K562 (cell line): Measurements from ENCODE around the gene BAMBI.

ENCODE experiments used
- ARID2 ChIP-seq: fragments of 450-650 bp; IDR thresholded peaks from 2 replicates; pipeline ENCODE4 v1.6.1; 2017; ENCODE audit warnings: antibody characterized with exemption, mild to moderate bottlenecking
- ATF7 ChIP-seq: fragments of 450-650 bp; IDR thresholded peaks from 2 replicates; pipeline ENCODE4 v1.7.1; 2014; ENCODE audit warnings: mild to moderate bottlenecking, moderate library complexity
- EP300 ChIP-seq: IDR thresholded peaks from 2 replicates; pipeline ENCODE4 v1.6.1; 2012; ENCODE audit warnings: low read length, improper control_type of control experiment
- PTTG1 ChIP-seq: fragments of 450-650 bp; IDR thresholded peaks from 2 replicates; pipeline ENCODE4 v1.6.1; 2016; ENCODE audit warnings: low read depth, mild to moderate bottlenecking, missing genetic modification characterization, missing compliant biosample characterization
- SAP30 ChIP-seq: fragments of 200-600 bp; sonication (generic); IDR thresholded peaks from 2 replicates; pipeline ENCODE4 v1.6.1; 2012; ENCODE audit warnings: borderline replicate concordance, low read depth, mild to moderate bottlenecking, moderate library complexity, low read length, control low read depth, inconsistent platforms; ENCODE audit not compliant: insufficient read depth, poor library complexity, severe bottlenecking
- ZNF274 ChIP-seq: IDR thresholded peaks from 2 replicates; pipeline ENCODE4 v1.6.1; 2011; ENCODE audit warnings: low read depth, mild to moderate bottlenecking, low read length, moderate library complexity, borderline replicate concordance
- ZNF766 ChIP-seq: fragments of 200-800 bp; sonication (Bioruptor generic); conservative IDR thresholded peaks from 2 replicates; pipeline ENCODE4 v1.6.1; 2016; ENCODE audit warnings: missing genetic modification characterization, missing compliant biosample characterization
- TF ChIP-seq, protein P1 (sequence below), 2 experiments: fragments of 200-800 bp in 1 of 2; sonication (Bioruptor generic) in 1 of 2; sonication (generic) in 1 of 2; formaldehyde crosslinking in 1 of 2; IDR thresholded peaks in 1 of 2; conservative IDR thresholded peaks in 1 of 2; 2 replicates each; pipeline versions ENCODE4 v1.5.0 to v1.6.1; 2016 to 2020; ENCODE audit warnings: missing compliant biosample characterization in 1 of 2, missing genetic modification characterization in 1 of 2, missing genetic modification reagents in 1 of 2
- TF ChIP-seq, protein P2 (sequence below), 3 experiments: IDR thresholded peaks in 2 of 3; conservative IDR thresholded peaks in 1 of 3; 2 replicates each; pipeline ENCODE4 v1.5.1; 2011 to 2012; ENCODE audit warnings: low read length in 3 of 3, mild to moderate bottlenecking in 3 of 3, control low read depth in 2 of 3, improper control_type of control experiment in 1 of 3, inconsistent platforms in 1 of 3, low read depth in 1 of 3, mixed read lengths in 1 of 3, moderate library complexity in 1 of 3; ENCODE audit not compliant: insufficient read depth in 2 of 3

DNA sequence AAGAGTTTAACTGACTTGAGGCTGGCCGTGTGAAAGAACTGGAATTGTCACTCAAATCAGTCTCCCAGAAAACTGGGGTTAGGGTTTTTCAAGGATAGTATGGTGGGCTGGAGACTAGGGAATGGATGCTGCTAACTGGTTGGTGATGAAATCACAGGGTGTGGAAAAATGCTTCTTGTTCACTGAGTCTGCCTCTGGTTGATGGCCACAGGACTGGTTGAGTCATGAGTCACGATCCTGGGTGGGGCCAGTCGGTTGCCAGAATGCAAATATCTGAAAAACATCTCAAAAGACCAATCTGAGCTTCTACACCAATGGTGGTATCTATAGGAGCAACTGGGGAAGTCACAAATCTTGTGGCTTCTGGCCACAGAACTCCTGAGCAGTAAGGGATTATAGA lies 16.3 kb upstream of the BAMBI start:
- no peak for TF ChIP-seq EP300
- no peak for TF ChIP-seq ZNF766 (CRISPR knock-in tag)
- TF ChIP-seq SAP30: no peak
- TF ChIP-seq ARID2: no peak
- TF ChIP-seq, protein P1, sequence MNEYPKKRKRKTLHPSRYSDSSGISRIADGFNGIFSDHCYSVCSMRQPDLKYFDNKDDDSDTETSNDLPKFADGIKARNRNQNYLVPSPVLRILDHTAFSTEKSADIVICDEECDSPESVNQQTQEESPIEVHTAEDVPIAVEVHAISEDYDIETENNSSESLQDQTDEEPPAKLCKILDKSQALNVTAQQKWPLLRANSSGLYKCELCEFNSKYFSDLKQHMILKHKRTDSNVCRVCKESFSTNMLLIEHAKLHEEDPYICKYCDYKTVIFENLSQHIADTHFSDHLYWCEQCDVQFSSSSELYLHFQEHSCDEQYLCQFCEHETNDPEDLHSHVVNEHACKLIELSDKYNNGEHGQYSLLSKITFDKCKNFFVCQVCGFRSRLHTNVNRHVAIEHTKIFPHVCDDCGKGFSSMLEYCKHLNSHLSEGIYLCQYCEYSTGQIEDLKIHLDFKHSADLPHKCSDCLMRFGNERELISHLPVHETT (CRISPR knock-in tag; conservative IDR thresholded peaks at IDR 0.05 in 1 of 2, IDR thresholded peaks at IDR 0.05 in 1 of 2): no peak
- TF ChIP-seq ATF7: no peak
- TF ChIP-seq, protein P2, sequence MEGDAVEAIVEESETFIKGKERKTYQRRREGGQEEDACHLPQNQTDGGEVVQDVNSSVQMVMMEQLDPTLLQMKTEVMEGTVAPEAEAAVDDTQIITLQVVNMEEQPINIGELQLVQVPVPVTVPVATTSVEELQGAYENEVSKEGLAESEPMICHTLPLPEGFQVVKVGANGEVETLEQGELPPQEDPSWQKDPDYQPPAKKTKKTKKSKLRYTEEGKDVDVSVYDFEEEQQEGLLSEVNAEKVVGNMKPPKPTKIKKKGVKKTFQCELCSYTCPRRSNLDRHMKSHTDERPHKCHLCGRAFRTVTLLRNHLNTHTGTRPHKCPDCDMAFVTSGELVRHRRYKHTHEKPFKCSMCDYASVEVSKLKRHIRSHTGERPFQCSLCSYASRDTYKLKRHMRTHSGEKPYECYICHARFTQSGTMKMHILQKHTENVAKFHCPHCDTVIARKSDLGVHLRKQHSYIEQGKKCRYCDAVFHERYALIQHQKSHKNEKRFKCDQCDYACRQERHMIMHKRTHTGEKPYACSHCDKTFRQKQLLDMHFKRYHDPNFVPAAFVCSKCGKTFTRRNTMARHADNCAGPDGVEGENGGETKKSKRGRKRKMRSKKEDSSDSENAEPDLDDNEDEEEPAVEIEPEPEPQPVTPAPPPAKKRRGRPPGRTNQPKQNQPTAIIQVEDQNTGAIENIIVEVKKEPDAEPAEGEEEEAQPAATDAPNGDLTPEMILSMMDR (IDR thresholded peaks at IDR 0.05 in 2 of 3, conservative IDR thresholded peaks at IDR 0.05 in 1 of 3; ENCODE audit: insufficient read depth in 2 of 3, low read depth in 1 of 3, low read length in 3 of 3): no peak
- TF ChIP-seq ZNF274: no peak
- no peak for TF ChIP-seq PTTG1
